Caki2 (cell line): ENCODE measurements around the gene PFDN6. TPM values are rescaled to one million over a fixed set of nuclear protein-coding genes. Genes with fewer than 3 reads are reported as not detected.
"Not testable (repeated sequence)": the region's sequence is repeated elsewhere in the genome, so short reads cannot be mapped to it uniquely, and the experiment has no call there.

Source experiments
- DNase-seq: peaks from one replicate; pipeline ENCODE4 v3.0.0-alpha.2; 2015; ENCODE audit warnings: low read depth
- in situ Hi-C: cut with HindIII; loops from 2 replicates; pipeline ENCODE4 v1.10.0; 2016; ENCODE audit warnings: low sequenced_read_pairs, low pct_unique_long_range_greater_than_20kb, mixed read lengths
- total RNA-seq: library from RNA; depleted of rRNA; stranded (reverse); fragments of >200 nt; shearing (Covaris generic); gene quantifications from 2 replicates; pipeline ENCODE4 v1.2.3, GENCODE V29; 2014; ENCODE audit warnings: low replicate concordance

Gene PFDN6
- total RNA-seq, 1 experiment from 2014 or later = 151 TPM

- no peak for DNase-seq
- in situ Hi-C loops = no loop called here
Observed at GRCh38 chr6:33272275-33273128, 16.9 kb upstream of the PFDN6 start.

- in situ Hi-C loops = no loop called here
Observed at GRCh38 chr6:33273129-33273923, 16.1 kb upstream of the PFDN6 start.

GRCh38 chr6:33273924-33274902, 15.2 kb upstream of the PFDN6 start:
- DNase-seq = no peak
- in situ Hi-C loops = no loop called here

More at GRCh38 chr6:33273129-33273923, 16.1 kb upstream of the PFDN6 start:
- DNase-seq = no peak

GRCh38 chr6:33275795-33276580, 13.4 kb upstream of the PFDN6 start:
- DNase-seq, in situ Hi-C loops: not testable (repeated sequence)

GRCh38 chr6:33276581-33276863, 12.9 kb upstream of the PFDN6 start:
- in situ Hi-C loops = no loop called here
- no peak for DNase-seq

GRCh38 chr6:33276864-33277662, 12.3 kb upstream of the PFDN6 start, which contains the start of gene B3GALT4:
Gene B3GALT4 (plus strand): TSS chr6:33277123. CDS start chr6:33277420, 297 bp downstream.
- no peak for DNase-seq
- in situ Hi-C loops = no loop called here

- in situ Hi-C loops = no loop called here
- no peak for DNase-seq
Observed at GRCh38 chr6:33277663-33278391, 11.6 kb upstream of the PFDN6 start.

GRCh38 chr6:33278392-33278741, 11.0 kb upstream of the PFDN6 start:
- in situ Hi-C loops = no loop called here

GRCh38 chr6:33278810-33279209, 10.6 kb upstream of the PFDN6 start:
- in situ Hi-C loops = no loop called here
- DNase-seq = no peak

More at GRCh38 chr6:33278392-33278741, 11.0 kb upstream of the PFDN6 start:
- DNase-seq = no peak

- no peak for DNase-seq
- in situ Hi-C loops = no loop called here
Observed at GRCh38 chr6:33279257-33279695, 10.1 kb upstream of the PFDN6 start.

GRCh38 chr6:33279971-33280511, 9.4 kb upstream of the PFDN6 start:
- in situ Hi-C loops = no loop called here

GRCh38 chr6:33280539-33280938, 8.9 kb upstream of the PFDN6 start:
- no peak for DNase-seq
- in situ Hi-C loops = no loop called here

More at GRCh38 chr6:33279971-33280511, 9.4 kb upstream of the PFDN6 start:
- peak; percentile 59 for DNase-seq

GRCh38 chr6:33285214-33285613, 4.2 kb upstream of the PFDN6 start:
- in situ Hi-C loops = not testable (repeated sequence)

GRCh38 chr6:33286946-33287914, 2.2 kb upstream of the PFDN6 start:
- in situ Hi-C loops = no loop called here
- no peak for DNase-seq

More at GRCh38 chr6:33285214-33285613, 4.2 kb upstream of the PFDN6 start:
- not testable (repeated sequence) for DNase-seq
